Endothelial cell of umbilical vein (primary cell): ENCODE data around the gene ZFYVE21. TPM values are rescaled to one million over a fixed set of nuclear protein-coding genes. Genes with fewer than 3 reads are reported as not detected.
A peak's percentile ranks its signal among the peaks of the same experiment; 100 is the strongest.

Source experiments
- BruUV-seq: library from RNA; stranded (reverse); fragments of 400-500 nt; replicated peaks from 2 replicates; lab custom pipeline; 2021; lab: Mats Ljungman, UMichigan
- CTCF ChIA-PET: fragments of 300-600, 350-600 bp; sonication (Branson Sonifier 250); formaldehyde crosslinking; loops from one replicate; lab custom pipeline; 2021; ENCODE audit warnings: antibody characterized with exemption, inconsistent platforms; lab: Charles Lee
- POLR2A ChIA-PET: fragments of 300-600, 350-600 bp; sonication (Branson Sonifier 250); formaldehyde crosslinking; loops from one replicate; lab custom pipeline; 2021; ENCODE audit warnings: antibody characterized with exemption, inconsistent platforms; lab: Charles Lee
- DNase-seq: peaks from one replicate; pipeline ENCODE4 v3.0.0-alpha.2; 2011; ENCODE audit warnings: low read depth, low spot score
- FAIRE-seq: peaks from 2 replicates; lab custom pipeline; 2011; peaks lifted over from hg19 to GRCh38; lab: Jason Lieb, UNC
- H2AFZ ChIP-seq: 2 replicates; pipeline ENCODE4 v1.6.0; 2012; ENCODE audit warnings: low read depth, low read length, control low read depth, inconsistent platforms
- H3K27ac ChIP-seq: 2 replicates; pipeline ENCODE4 v1.5.1; 2011; ENCODE audit warnings: low read depth, mild to moderate bottlenecking, control low read depth, low read length, moderate library complexity; ENCODE audit not compliant: insufficient read depth
- H3K27me3 ChIP-seq, 2 experiments: 2 replicates each; pipeline versions ENCODE4 v1.6.0 to v1.6.1; 2011; ENCODE audit warnings: low read length in 2 of 2, mixed read lengths in 1 of 2; ENCODE audit not compliant: control insufficient read depth in 2 of 2, insufficient read depth in 2 of 2
- H3K36me3 ChIP-seq, 2 experiments: 2 replicates in 1 of 2; 3 replicates in 1 of 2; pipeline ENCODE4 v1.5.1; 2011; ENCODE audit warnings: low read length in 2 of 2, mild to moderate bottlenecking in 1 of 2, moderate library complexity in 1 of 2; ENCODE audit not compliant: control insufficient read depth in 2 of 2, insufficient read depth in 2 of 2; ENCODE audit errors: extremely low read depth in 1 of 2
- H3K4me1 ChIP-seq: 3 replicates; pipeline ENCODE4 v1.5.1; 2011; ENCODE audit warnings: mild to moderate bottlenecking, low read length; ENCODE audit not compliant: control insufficient read depth, insufficient read depth; ENCODE audit errors: extremely low read depth
- H3K4me2 ChIP-seq: 2 replicates; pipeline ENCODE4 v1.6.1; 2011; ENCODE audit warnings: low read length, control low read depth, mixed read lengths; ENCODE audit not compliant: insufficient read depth
- H3K4me3 ChIP-seq, 3 experiments: fragments of 200-600 bp in 1 of 3; sonication (generic), shearing (Covaris generic) in 1 of 3; replicated peaks in 1 of 3; 2 replicates each; pipeline ENCODE4 v1.5.1; 2011 to 2016; ENCODE audit warnings: control low read depth in 3 of 3, low read length in 3 of 3, mild to moderate bottlenecking in 2 of 3, inconsistent platforms in 1 of 3, low read depth in 1 of 3, moderate library complexity in 1 of 3; ENCODE audit not compliant: insufficient read depth in 1 of 3
- H3K79me2 ChIP-seq: 2 replicates; pipeline ENCODE4 v1.6.0; 2012; ENCODE audit warnings: low read length, inconsistent platforms; ENCODE audit not compliant: control insufficient read depth, insufficient read depth
- H3K9ac ChIP-seq: replicated peaks from 2 replicates; pipeline ENCODE3; 2011; ENCODE audit warnings: low read length, control low read depth; ENCODE audit not compliant: insufficient read depth; ENCODE audit errors: extremely low read depth
- H3K9me1 ChIP-seq: replicated peaks from 3 replicates; pipeline ENCODE4 v1.6.0; 2011; ENCODE audit warnings: mild to moderate bottlenecking, low read length; ENCODE audit not compliant: control insufficient read depth, insufficient read depth; ENCODE audit errors: extremely low read depth
- H3K9me3 ChIP-seq: replicated peaks from 2 replicates; pipeline ENCODE4 v1.5.1; 2012; ENCODE audit warnings: low read length, inconsistent platforms; ENCODE audit not compliant: control insufficient read depth, insufficient read depth
- H4K20me1 ChIP-seq: replicated peaks from 2 replicates; pipeline ENCODE3; 2011; ENCODE audit warnings: mild to moderate bottlenecking, low read length; ENCODE audit not compliant: control insufficient read depth, insufficient read depth; ENCODE audit errors: extremely low read depth
- EZH2 ChIP-seq: IDR thresholded peaks from 2 replicates; pipeline ENCODE4 v1.6.1; 2012; ENCODE audit warnings: borderline replicate concordance, low read depth, mild to moderate bottlenecking, moderate library complexity, low read length, inconsistent platforms; ENCODE audit not compliant: severe bottlenecking
- FOS ChIP-seq: IDR thresholded peaks from 2 replicates; pipeline ENCODE4 v1.6.1; 2011; ENCODE audit warnings: mild to moderate bottlenecking, low read length, moderate library complexity, borderline replicate concordance; ENCODE audit not compliant: insufficient read depth
- GATA2 ChIP-seq: IDR thresholded peaks from 2 replicates; pipeline ENCODE4 v1.7.0; 2011; ENCODE audit warnings: low read depth, mild to moderate bottlenecking, moderate library complexity, mixed read lengths, low read length; ENCODE audit not compliant: insufficient read length, insufficient read depth
- JUN ChIP-seq: IDR thresholded peaks from 2 replicates; pipeline ENCODE4 v1.6.1; 2011; ENCODE audit warnings: borderline replicate concordance, low read depth; ENCODE audit not compliant: insufficient read length, insufficient read depth
- MYC ChIP-seq: IDR thresholded peaks from one replicate; pipeline ENCODE4 v1.6.1; 2011; ENCODE audit warnings: mild to moderate bottlenecking, low read depth, low read length
- POLR2A ChIP-seq: IDR thresholded peaks from 2 replicates; pipeline ENCODE4 v1.6.1; 2012; ENCODE audit warnings: low read depth, mild to moderate bottlenecking, control low read depth, low read length
- POLR2AphosphoS5 ChIP-seq: IDR thresholded peaks from 2 replicates; pipeline ENCODE4 v1.6.1; 2012; ENCODE audit warnings: low read depth, mild to moderate bottlenecking, control low read depth, low read length, moderate library complexity; ENCODE audit not compliant: insufficient read depth
- dilution Hi-C: fragments of 300-500 bp; cut with MboI; formaldehyde crosslinking; loops from one replicate; pipeline ENCODE4 v1.15.0; 2019; ENCODE audit warnings: low sequenced_read_pairs; ENCODE audit not compliant: extremely low pct_ligation_motif_present
- intact Hi-C: fragments of 100-400 bp; cut with micrococcal nuclease; formaldehyde crosslinking; loops from one replicate; pipeline ENCODE4 v1.10.0; 2022
- polyA plus RNA-seq, 4 experiments: library from polyadenylated mRNA; depleted of rRNA in 3 of 4; stranded (reverse) in 3 of 4; unstranded in 1 of 4; fragments of >200 nt; gene quantifications; 2 replicates each; pipeline versions ENCODE4 v1.2.1 to v1.2.3, GENCODE V29; 2011 to 2012; ENCODE audit warnings: missing spikeins in 1 of 4
- total RNA-seq: library from RNA; stranded (reverse); gene quantifications from 2 replicates; pipeline ENCODE4 v1.2.3, GENCODE V29; 2021
- TF ChIP-seq, protein P1 (sequence below): IDR thresholded peaks from 2 replicates; pipeline ENCODE4 v1.6.1; 2011; ENCODE audit not compliant: insufficient read depth, insufficient read length
- TF ChIP-seq, protein P2 (sequence below), 2 donors: IDR thresholded peaks; 1 replicate in 1 of 2; 2 replicates in 1 of 2; pipeline ENCODE4 v1.5.1; 2011; ENCODE audit warnings: low read length in 2 of 2, mild to moderate bottlenecking in 2 of 2, moderate library complexity in 2 of 2, control low read depth in 1 of 2, inconsistent platforms in 1 of 2, low read depth in 1 of 2; ENCODE audit not compliant: insufficient read depth in 1 of 2; ENCODE audit errors: extremely low read depth in 1 of 2

The ZFYVE21 gene
- total and polyA plus RNA-seq, 2 donors (not counting 3 experiments of a cell fraction or from before 2014, with no cell fraction given) = 54.5 to 98.3 TPM

DNA sequence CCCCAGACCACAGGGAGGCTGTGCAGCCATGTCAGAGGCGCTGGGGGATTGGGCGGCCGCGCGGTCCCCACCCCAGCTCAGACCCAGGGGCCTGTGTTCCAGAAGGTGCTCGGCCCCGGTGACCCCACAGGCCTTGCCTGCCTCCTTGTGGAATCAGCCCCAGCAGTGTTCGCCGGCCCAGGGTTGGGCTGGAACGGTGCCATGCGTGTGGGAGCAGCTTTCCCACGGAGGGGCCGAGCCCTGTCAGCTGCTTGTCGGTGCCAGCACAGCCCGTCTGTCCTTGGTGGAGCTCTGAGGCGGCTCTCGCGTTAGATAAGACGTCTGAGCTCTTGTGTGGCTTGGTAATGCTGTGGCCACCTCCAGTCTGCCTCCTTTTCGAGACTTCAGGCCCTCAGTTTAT is 8.5 kb downstream of the ZFYVE21 start:
- peak; percentile 21 for DNase-seq
- POLR2A ChIA-PET = no interaction called here
- no peak overlapping the region for H3K4me2 ChIP-seq
- H4K20me1 ChIP-seq = no peaks in the 10 kb centered on the region
- H3K9me1 ChIP-seq = no peaks in the 10 kb centered on the region
- intact Hi-C loops (no loop called here), dilution Hi-C loops (no loop called here)
- BruUV-seq = no TSS peak
- FAIRE-seq = no peak
- H3K4me1 ChIP-seq = no peaks in the 10 kb centered on the region
- peaks cover 0 to 4% of the 10 kb centered on the region in 2 experiments for H3K36me3 ChIP-seq
- H3K27ac ChIP-seq = no peak overlapping the region
- no peak overlapping the region for H2AFZ ChIP-seq
- no peak overlapping the region for H3K4me3 ChIP-seq
- CTCF ChIA-PET = interaction anchor here (1.2 to 1.5 kb wide), 2 partner anchors 15 to 19 kb away, joined by 3 to 4 read pairs; no protein-coding TSS in a partner anchor
- H3K79me2 ChIP-seq = peaks cover 56% of the 10 kb centered on the region
- H3K9ac ChIP-seq = no peak overlapping the region
- TF ChIP-seq GATA2 = no peak
- no peak for TF ChIP-seq MYC
- no peak for TF ChIP-seq POLR2AphosphoS5
- no peak for TF ChIP-seq JUN
- TF ChIP-seq, protein P1, sequence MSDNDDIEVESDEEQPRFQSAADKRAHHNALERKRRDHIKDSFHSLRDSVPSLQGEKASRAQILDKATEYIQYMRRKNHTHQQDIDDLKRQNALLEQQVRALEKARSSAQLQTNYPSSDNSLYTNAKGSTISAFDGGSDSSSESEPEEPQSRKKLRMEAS = no peak
- TF ChIP-seq, protein P2, sequence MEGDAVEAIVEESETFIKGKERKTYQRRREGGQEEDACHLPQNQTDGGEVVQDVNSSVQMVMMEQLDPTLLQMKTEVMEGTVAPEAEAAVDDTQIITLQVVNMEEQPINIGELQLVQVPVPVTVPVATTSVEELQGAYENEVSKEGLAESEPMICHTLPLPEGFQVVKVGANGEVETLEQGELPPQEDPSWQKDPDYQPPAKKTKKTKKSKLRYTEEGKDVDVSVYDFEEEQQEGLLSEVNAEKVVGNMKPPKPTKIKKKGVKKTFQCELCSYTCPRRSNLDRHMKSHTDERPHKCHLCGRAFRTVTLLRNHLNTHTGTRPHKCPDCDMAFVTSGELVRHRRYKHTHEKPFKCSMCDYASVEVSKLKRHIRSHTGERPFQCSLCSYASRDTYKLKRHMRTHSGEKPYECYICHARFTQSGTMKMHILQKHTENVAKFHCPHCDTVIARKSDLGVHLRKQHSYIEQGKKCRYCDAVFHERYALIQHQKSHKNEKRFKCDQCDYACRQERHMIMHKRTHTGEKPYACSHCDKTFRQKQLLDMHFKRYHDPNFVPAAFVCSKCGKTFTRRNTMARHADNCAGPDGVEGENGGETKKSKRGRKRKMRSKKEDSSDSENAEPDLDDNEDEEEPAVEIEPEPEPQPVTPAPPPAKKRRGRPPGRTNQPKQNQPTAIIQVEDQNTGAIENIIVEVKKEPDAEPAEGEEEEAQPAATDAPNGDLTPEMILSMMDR (IDR thresholded peaks at IDR 0.05; ENCODE audit: extremely low read depth in 1 of 2, insufficient read depth in 1 of 2, low read depth in 1 of 2, low read length in 2 of 2) = no peak
- TF ChIP-seq EZH2 = no peak
- no peak for TF ChIP-seq FOS
- TF ChIP-seq POLR2A = no peak
- no peaks in the 10 kb centered on the region for H3K9me3 ChIP-seq
- H3K27me3 ChIP-seq = no peaks in the 10 kb centered on the region
